NCI-H187 (cell line): ENCODE data around the gene TMPO.
"Not testable (repeated sequence)": the region's sequence is repeated elsewhere in the genome, so short reads cannot be mapped to it uniquely, and the experiment has no call there.

Experiments
- DNase-seq, 2 experiments: peaks; one replicate each; lab custom pipeline; 2025; lab: John Stamatoyannopoulos, UW

Gene TMPO

GRCh38 chr12:98511806-98512205 is 3.6 kb upstream of the TMPO start:
- not testable (repeated sequence) for DNase-seq

- no peak for DNase-seq
These were observed 1.7 kb upstream of the TMPO start for GRCh38 chr12:98513379-98514322.

- peak; percentile 70 to 80 for DNase-seq
These were observed 456 bp upstream of the TMPO start for GRCh38 chr12:98514982-98515286.

GRCh38 chr12:98516111-98516873 is 902 bp downstream of the TMPO start:
- DNase-seq, result peak; percentile 57 to 77

- DNase-seq, result no peak
These were observed 4.0 kb downstream of the TMPO start for GRCh38 chr12:98519257-98519907.

- no peak for DNase-seq
These were observed 14.7 kb downstream of the TMPO start for GRCh38 chr12:98530068-98530467.

GRCh38 chr12:98532687-98533304 is 17.4 kb downstream of the TMPO start:
- peak; percentile 8 to 16 for DNase-seq

GRCh38 chr12:98533723-98534251 is 18.4 kb downstream of the TMPO start:
- no peak for DNase-seq

GRCh38 chr12:98538031-98538430 is 22.6 kb downstream of the TMPO start:
- DNase-seq, result no peak

GRCh38 chr12:98543701-98544100 is 28.3 kb downstream of the TMPO start:
- DNase-seq, result no peak

GRCh38 chr12:98544751-98545150 is 29.4 kb downstream of the TMPO start:
- no peak for DNase-seq

GRCh38 chr12:98549371-98550110 is 34.2 kb downstream of the TMPO start:
- DNase-seq, result no peak

- no peak for DNase-seq
These were observed 36.4 kb downstream of the TMPO start for GRCh38 chr12:98551787-98552186.

GRCh38 chr12:98558097-98558496 is 42.7 kb downstream of the TMPO start:
- not testable (repeated sequence) for DNase-seq

- no peak for DNase-seq
These were observed 44.3 kb downstream of the TMPO start for GRCh38 chr12:98559666-98560065.

- no peak for DNase-seq
These were observed 46.5 kb downstream of the TMPO start for GRCh38 chr12:98561846-98562245.

- DNase-seq, result no peak
These were observed 56.6 kb downstream of the TMPO start for GRCh38 chr12:98572010-98572409.

- DNase-seq, result no peak
These were observed 58.7 kb downstream of the TMPO start for GRCh38 chr12:98574110-98574509.

- no peak for DNase-seq
These were observed 59.6 kb downstream of the TMPO start for GRCh38 chr12:98575013-98575412.

GRCh38 chr12:98576795-98577194 is 61.4 kb downstream of the TMPO start:
- DNase-seq, result not testable (repeated sequence)

GRCh38 chr12:98578392-98578791 is 63.0 kb downstream of the TMPO start:
- DNase-seq, result no peak
